H1 (cell line): ENCODE data around the gene TRPV2. TPM values are rescaled to one million over a fixed set of nuclear protein-coding genes. Genes with fewer than 3 reads are reported as not detected.

Experiments
- CTCF ChIA-PET: fragments of 300-600 bp; sonication (Branson Sonifier 250); formaldehyde crosslinking; loops from one replicate; lab custom pipeline; 2021; ENCODE audit not compliant: partially characterized antibody; lab: Charles Lee
- POLR2A ChIA-PET: fragments of 300-600 bp; sonication (Branson Sonifier 250); formaldehyde crosslinking; loops from one replicate; lab custom pipeline; 2021; ENCODE audit warnings: inconsistent platforms; ENCODE audit not compliant: partially characterized antibody; lab: Charles Lee
- DNase-seq, 2 experiments: peaks; one replicate each; pipeline versions ENCODE4 v3.0.0 to v3.0.0-alpha.2; 2010 to 2022; ENCODE audit warnings: low spot score in 2 of 2, low read depth in 1 of 2, mixed read lengths in 1 of 2
- FAIRE-seq: peaks from 2 replicates; lab custom pipeline; 2011; peaks lifted over from hg19 to GRCh38; lab: Jason Lieb, UNC
- H2AFZ ChIP-seq: 2 replicates; pipeline ENCODE4 v1.8.1; 2012; ENCODE audit warnings: low read length, inconsistent platforms
- H2AK5ac ChIP-seq: 2 replicates; pipeline ENCODE4 v1.6.1; 2013; ENCODE audit warnings: low read depth, low read length
- H2BK120ac ChIP-seq: replicated peaks from 2 replicates; pipeline ENCODE3; 2013; ENCODE audit warnings: low read depth, low read length, inconsistent platforms
- H2BK12ac ChIP-seq: 2 replicates; pipeline ENCODE4 v1.6.1; 2013; ENCODE audit warnings: low read depth, low read length
- H2BK15ac ChIP-seq: 2 replicates; pipeline ENCODE4 v1.6.1; 2013; ENCODE audit warnings: low read length
- H2BK20ac ChIP-seq: 2 replicates; pipeline ENCODE4 v1.6.1; 2013; ENCODE audit warnings: low read length
- H2BK5ac ChIP-seq: 2 replicates; pipeline ENCODE4 v1.6.1; 2013; ENCODE audit warnings: low read depth, low read length
- H3K14ac ChIP-seq: 2 replicates; pipeline ENCODE4 v1.6.1; 2013; ENCODE audit warnings: inconsistent platforms; ENCODE audit not compliant: insufficient read length
- H3K18ac ChIP-seq: 2 replicates; pipeline ENCODE4 v1.6.1; 2013; ENCODE audit warnings: low read length; ENCODE audit errors: extremely low read depth
- H3K23ac ChIP-seq: 2 replicates; pipeline ENCODE4 v1.6.1; 2013; ENCODE audit warnings: inconsistent platforms; ENCODE audit not compliant: insufficient read length
- H3K23me2 ChIP-seq: 2 replicates; pipeline ENCODE4 v1.6.1; 2013; ENCODE audit warnings: low read depth, low read length
- H3K27ac ChIP-seq: 2 replicates; pipeline ENCODE4 v1.6.1; 2011; ENCODE audit warnings: low read depth, low read length, inconsistent platforms
- H3K27me3 ChIP-seq, 4 experiments: replicated peaks in 1 of 4; 1 replicate in 1 of 4; 2 replicates in 3 of 4; pipeline versions ENCODE4 v1.6.1 to v1.8.1; 2011 to 2013; ENCODE audit warnings: low read length in 3 of 4, mild to moderate bottlenecking in 3 of 4, inconsistent platforms in 2 of 4, mixed read lengths in 2 of 4, moderate library complexity in 1 of 4; ENCODE audit not compliant: control insufficient read depth in 3 of 4, insufficient read depth in 3 of 4; ENCODE audit errors: extremely low read depth in 1 of 4
- H3K36me3 ChIP-seq, 4 experiments: 2 replicates each; pipeline versions ENCODE4 v1.6.1 to v1.8.1; 2011 to 2013; ENCODE audit warnings: mild to moderate bottlenecking in 4 of 4, low read length in 3 of 4, moderate library complexity in 2 of 4, control low read depth in 1 of 4, inconsistent platforms in 1 of 4; ENCODE audit not compliant: insufficient read depth in 4 of 4, control insufficient read depth in 2 of 4
- H3K4ac ChIP-seq: replicated peaks from 2 replicates; pipeline ENCODE3; 2013; ENCODE audit warnings: low read length, low read depth, mixed read lengths, inconsistent platforms; ENCODE audit not compliant: insufficient read length
- H3K4me1 ChIP-seq, 4 experiments: replicated peaks in 1 of 4; 1 replicate in 1 of 4; 2 replicates in 3 of 4; pipeline versions ENCODE4 v1.6.1 to v1.8.1; 2011 to 2013; ENCODE audit warnings: low read length in 3 of 4, inconsistent platforms in 2 of 4, mixed read lengths in 1 of 4; ENCODE audit not compliant: insufficient read depth in 4 of 4, control insufficient read depth in 3 of 4
- H3K4me2 ChIP-seq, 2 experiments: 2 replicates each; pipeline versions ENCODE4 v1.6.1 to v1.8.1; 2011 to 2013; ENCODE audit warnings: low read depth in 2 of 2, low read length in 2 of 2, control low read depth in 1 of 2, inconsistent platforms in 1 of 2, mild to moderate bottlenecking in 1 of 2; ENCODE audit not compliant: insufficient read depth in 1 of 2
- H3K4me3 ChIP-seq, 4 experiments: fragments of 200-600, 300-600 bp in 1 of 4; sonication (generic), shearing (Covaris generic), sonication (Bioruptor Twin) in 1 of 4; 2 replicates each; pipeline versions ENCODE4 v1.5.1 to v1.8.1; 2011 to 2016; ENCODE audit warnings: low read length in 4 of 4, low read depth in 3 of 4, control low read depth in 2 of 4, inconsistent platforms in 2 of 4, mild to moderate bottlenecking in 2 of 4, mixed read lengths in 1 of 4, moderate library complexity in 1 of 4; ENCODE audit not compliant: insufficient read depth in 2 of 4; ENCODE audit errors: extremely low read depth in 1 of 4
- H3K56ac ChIP-seq: replicated peaks from 2 replicates; pipeline ENCODE3; 2013; ENCODE audit warnings: low read depth, mild to moderate bottlenecking, mixed read lengths, low read length, inconsistent platforms; ENCODE audit not compliant: insufficient read length
- H3K79me1 ChIP-seq: 2 replicates; pipeline ENCODE4 v1.6.1; 2013; ENCODE audit warnings: low read depth, low read length, control low read depth
- H3K79me2 ChIP-seq, 2 experiments: 2 replicates each; pipeline versions ENCODE4 v1.6.1 to v1.8.1; 2012 to 2013; ENCODE audit warnings: low read length in 2 of 2, mild to moderate bottlenecking in 2 of 2, inconsistent platforms in 1 of 2; ENCODE audit not compliant: insufficient read depth in 2 of 2, control insufficient read depth in 1 of 2
- H3K9ac ChIP-seq, 4 experiments: replicated peaks in 1 of 4; 1 replicate in 1 of 4; 2 replicates in 3 of 4; pipeline versions ENCODE4 v1.6.1 to v1.8.1; 2011 to 2013; ENCODE audit warnings: low read depth in 3 of 4, low read length in 3 of 4, control low read depth in 2 of 4, mild to moderate bottlenecking in 2 of 4, moderate library complexity in 2 of 4, inconsistent platforms in 1 of 4; ENCODE audit errors: extremely low read depth in 1 of 4
- H3K9me3 ChIP-seq, 2 experiments: 2 replicates each; pipeline versions ENCODE4 v1.6.1 to v1.8.1; 2012 to 2013; ENCODE audit warnings: mild to moderate bottlenecking in 2 of 2, moderate library complexity in 2 of 2, control low read depth in 1 of 2, inconsistent platforms in 1 of 2, low read depth in 1 of 2, low read length in 1 of 2, mixed read lengths in 1 of 2; ENCODE audit not compliant: insufficient read depth in 2 of 2
- H4K20me1 ChIP-seq, 2 experiments: replicated peaks in 1 of 2; 2 replicates each; pipeline versions ENCODE3 to v1.8.1; 2011 to 2013; ENCODE audit warnings: inconsistent platforms in 2 of 2, low read length in 2 of 2, mild to moderate bottlenecking in 1 of 2; ENCODE audit not compliant: insufficient read depth in 2 of 2, control insufficient read depth in 1 of 2
- H4K5ac ChIP-seq: 2 replicates; pipeline ENCODE4 v1.6.1; 2013; ENCODE audit warnings: low read length, low read depth, mixed read lengths, inconsistent platforms; ENCODE audit not compliant: insufficient read length
- H4K8ac ChIP-seq: 2 replicates; pipeline ENCODE4 v1.8.0; 2013; ENCODE audit warnings: mild to moderate bottlenecking, moderate library complexity, low read length, inconsistent platforms; ENCODE audit not compliant: insufficient read depth; ENCODE audit errors: extremely low read depth
- H4K91ac ChIP-seq: replicated peaks from 2 replicates; pipeline ENCODE3; 2013; ENCODE audit warnings: low read length, mixed read lengths, inconsistent platforms; ENCODE audit not compliant: insufficient read length
- CREB1 ChIP-seq: IDR thresholded peaks from 2 replicates; pipeline ENCODE4 v1.6.1; 2012; ENCODE audit warnings: inconsistent platforms
- HDAC2 ChIP-seq, 2 experiments: fragments of 300-600 bp in 1 of 2; sonication (generic) in 1 of 2; IDR thresholded peaks; 2 replicates each; pipeline ENCODE4 v1.6.1; 2011 to 2012; ENCODE audit warnings: low read depth in 2 of 2, low read length in 2 of 2, mild to moderate bottlenecking in 2 of 2, moderate library complexity in 2 of 2, borderline replicate concordance in 1 of 2, inconsistent platforms in 1 of 2
- JUN ChIP-seq: IDR thresholded peaks from 2 replicates; pipeline ENCODE4 v1.6.1; 2011; ENCODE audit warnings: low read depth, mild to moderate bottlenecking, improper control_type of control experiment, low read length
- MAFK ChIP-seq: IDR thresholded peaks from 2 replicates; pipeline ENCODE4 v1.6.1; 2012; ENCODE audit warnings: low read depth, mild to moderate bottlenecking, improper control_type of control experiment, low read length
- RAD21 ChIP-seq, 2 experiments: IDR thresholded peaks in 1 of 2; conservative IDR thresholded peaks in 1 of 2; 2 replicates each; pipeline ENCODE4 v1.6.1; 2011; ENCODE audit warnings: low read depth in 2 of 2, low read length in 2 of 2, improper control_type of control experiment in 1 of 2, inconsistent platforms in 1 of 2, mild to moderate bottlenecking in 1 of 2, moderate library complexity in 1 of 2
- RBBP5 ChIP-seq: IDR thresholded peaks from 2 replicates; pipeline ENCODE4 v1.7.1; 2012; ENCODE audit warnings: low read depth, mild to moderate bottlenecking, inconsistent platforms, low read length, moderate library complexity, borderline replicate concordance
- WGBS, 2 experiments: shearing (Covaris generic) in 1 of 2; methylation state at CpG; one replicate each; pipeline versions ENCODE4 v1.1.6 to v1.1.7; 2013 to 2015; ENCODE audit warnings: low lambda C conversion rate in 2 of 2, mixed read lengths in 2 of 2, inconsistent platforms in 1 of 2, low coverage in 1 of 2, missing lambda C conversion rate in 1 of 2; ENCODE audit not compliant: insufficient replicate concordance in 2 of 2, insufficient coverage in 1 of 2, insufficient read length in 1 of 2; ENCODE audit errors: extremely low coverage in 1 of 2, missing lambda C conversion rate in 1 of 2; 5-methylcytosine and 5-hydroxymethylcytosine counted together
- polyA plus RNA-seq, 7 experiments: library from polyadenylated mRNA; depleted of rRNA in 3 of 7; stranded (reverse) in 5 of 7; unstranded in 2 of 7; fragments of >200 nt in 5 of 7; fragments of 200-250 nt in 2 of 7; gene quantifications; 1 replicate in 5 of 7; 2 replicates in 1 of 7; 4 replicates in 1 of 7; pipeline versions ENCODE4 v1.2.1 to v1.2.3, GENCODE V29; 2011 to 2013; ENCODE audit warnings: missing spikeins in 2 of 7, mixed read lengths in 2 of 7
- total RNA-seq: library from RNA; stranded (reverse); fragmentation: NEBNext Ultra II Directional; extraction: Animal tissue kit (Norgen Biotek cat#: 25700); gene quantifications from 2 replicates; pipeline ENCODE4 v1.2.1, GENCODE V29; 2021
- TF ChIP-seq, protein P1 (sequence below): IDR thresholded peaks from 2 replicates; pipeline ENCODE4 v1.6.1; 2012; ENCODE audit warnings: inconsistent platforms
- TF ChIP-seq, protein P2 (sequence below): IDR thresholded peaks from 2 replicates; pipeline ENCODE4 v1.6.1; 2011; ENCODE audit warnings: low read length, improper control_type of control experiment

The TRPV2 gene
- total and polyA plus RNA-seq, 2 of the 8 experiments (the other 6 are each of a cell fraction or from before 2014, with no cell fraction given), result 1.7 to 2.1 TPM

DNA sequence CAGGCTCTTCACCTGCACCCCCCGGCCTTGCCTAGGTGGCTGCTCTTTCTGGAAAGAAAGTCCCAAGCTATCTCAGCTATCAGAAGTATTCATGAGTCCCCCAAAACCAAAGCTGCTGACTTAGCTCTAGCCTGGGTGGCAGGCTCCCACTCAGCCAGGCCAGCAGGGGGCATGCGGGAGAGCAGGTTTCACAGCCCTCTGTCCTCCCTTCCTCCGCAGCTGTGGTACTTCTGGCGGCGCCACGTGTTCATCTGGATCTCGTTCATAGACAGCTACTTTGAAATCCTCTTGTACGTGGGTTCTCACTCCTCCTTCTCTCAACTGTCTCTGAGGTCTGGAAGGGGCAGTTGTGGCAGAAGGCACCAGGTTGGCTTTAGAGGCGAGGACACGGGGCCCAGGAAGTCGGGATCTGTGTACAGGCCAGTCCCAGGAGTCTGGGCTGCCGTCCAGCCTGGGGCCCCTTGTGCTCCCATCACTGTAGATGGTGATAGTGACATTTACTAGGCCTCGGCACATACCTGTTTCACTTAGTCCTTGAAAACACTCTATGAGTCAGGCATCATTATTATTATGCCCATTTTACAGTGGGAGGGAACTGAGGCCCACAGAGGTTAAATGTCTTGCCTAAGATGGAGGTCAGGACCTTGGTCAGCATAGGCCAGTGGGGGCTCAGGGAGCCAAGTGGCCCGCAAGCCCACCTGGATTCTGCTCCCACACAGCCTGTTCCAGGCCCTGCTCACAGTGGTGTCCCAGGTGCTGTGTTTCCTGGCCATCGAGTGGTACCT lies 12.9 kb downstream of the TRPV2 start:
- no peaks in the 10 kb centered on the region for H3K4me1 ChIP-seq
- no peak overlapping the region; the same call in 1 of the 2 replicates for H2BK20ac ChIP-seq
- no peak overlapping the region for H3K27ac ChIP-seq
- no peak overlapping the region for H3K4me2 ChIP-seq
- H2BK12ac ChIP-seq, result peak overlapping the region; percentile 93; the same call in 1 of the 2 replicates
- CTCF ChIA-PET, result interaction anchor here (0.6 to 4.6 kb wide), 17 partner anchors 9 to 161 kb away, joined by 3 to 53 read pairs (median 6); partner anchors contain the start of gene TRPV2
- H3K4me3 ChIP-seq, result no peak overlapping the region
- no peaks in the 10 kb centered on the region for H3K79me2 ChIP-seq
- 80% methylated on average over 15 of the region's 15 CpGs; no CpG with 5 or more reads in 1 of the 2 experiments for WGBS, 2 experiments
- no peak overlapping the region for H3K14ac ChIP-seq
- DNase-seq (peak in 1 of 2 experiments; percentile 44), FAIRE-seq (no peak)
- POLR2A ChIA-PET, result interaction anchor here (0.6 to 6.0 kb wide), 7 partner anchors 11 to 131 kb away, joined by 3 to 75 read pairs (median 5); no protein-coding TSS in a partner anchor
- H4K8ac ChIP-seq, result peak overlapping the region; percentile 28
- H2BK120ac ChIP-seq, result no peak overlapping the region
- peak overlapping the region; percentile 22 for H4K91ac ChIP-seq
- no peaks in the 10 kb centered on the region for H4K20me1 ChIP-seq
- no peak overlapping the region for H3K56ac ChIP-seq
- H3K9me3 ChIP-seq, result no peaks in the 10 kb centered on the region
- H2BK5ac ChIP-seq, result peak overlapping the region; percentile 75; the same call in 1 of the 2 replicates
- no peak overlapping the region for H4K5ac ChIP-seq
- no peaks in the 10 kb centered on the region for H3K23me2 ChIP-seq
- H3K9ac ChIP-seq, result no peak overlapping the region
- H2BK15ac ChIP-seq, result peak overlapping the region; percentile 73; the same call in 1 of the 2 replicates
- H3K36me3 ChIP-seq, result no peaks in the 10 kb centered on the region
- H2AK5ac ChIP-seq, result no peak overlapping the region; the same call in 1 of the 2 replicates
- no peaks in the 10 kb centered on the region; a peak in 1 of 7 replicates for H3K27me3 ChIP-seq
- no peak overlapping the region for H3K23ac ChIP-seq
- H3K4ac ChIP-seq, result no peak overlapping the region
- H3K18ac ChIP-seq, result peak overlapping the region; percentile 48; the same call in 1 of the 2 replicates
- H2AFZ ChIP-seq, result peak overlapping the region; percentile 94
- H3K79me1 ChIP-seq, result no peaks in the 10 kb centered on the region
- TF ChIP-seq, protein P1, sequence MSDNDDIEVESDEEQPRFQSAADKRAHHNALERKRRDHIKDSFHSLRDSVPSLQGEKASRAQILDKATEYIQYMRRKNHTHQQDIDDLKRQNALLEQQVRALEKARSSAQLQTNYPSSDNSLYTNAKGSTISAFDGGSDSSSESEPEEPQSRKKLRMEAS, result peak; percentile 88
- no peak for TF ChIP-seq JUN
- peak; percentile 56; the same call in 1 of the 2 replicates for TF ChIP-seq MAFK
- peak; percentile 40 to 52 for TF ChIP-seq RAD21 (IDR thresholded peaks at IDR 0.05 in 1 of 2, conservative IDR thresholded peaks at IDR 0.05 in 1 of 2; ENCODE audit: low read depth in 2 of 2, low read length in 2 of 2)
- 0 out of 4 replicates have a peak, but pooled peaks of 1 of the 2 experiments have one; percentile 2 for TF ChIP-seq HDAC2 (IDR thresholded peaks at IDR 0.05; ENCODE audit: borderline replicate concordance in 1 of 2, low read depth in 2 of 2, low read length in 2 of 2)
- no peak for TF ChIP-seq CREB1
- no peak for TF ChIP-seq RBBP5
- TF ChIP-seq, protein P2, sequence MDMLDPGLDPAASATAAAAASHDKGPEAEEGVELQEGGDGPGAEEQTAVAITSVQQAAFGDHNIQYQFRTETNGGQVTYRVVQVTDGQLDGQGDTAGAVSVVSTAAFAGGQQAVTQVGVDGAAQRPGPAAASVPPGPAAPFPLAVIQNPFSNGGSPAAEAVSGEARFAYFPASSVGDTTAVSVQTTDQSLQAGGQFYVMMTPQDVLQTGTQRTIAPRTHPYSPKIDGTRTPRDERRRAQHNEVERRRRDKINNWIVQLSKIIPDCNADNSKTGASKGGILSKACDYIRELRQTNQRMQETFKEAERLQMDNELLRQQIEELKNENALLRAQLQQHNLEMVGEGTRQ, result peak; percentile 44; the same call in 1 of the 2 replicates
